GM03348 (cell line): ENCODE results near the gene ADAT2.
"Not testable (repeated sequence)": the region's sequence is repeated elsewhere in the genome, so short reads cannot be mapped to it uniquely, and the experiment has no call there.

Experiments used
- DNase-seq: peaks from one replicate; pipeline ENCODE4 v3.0.0; 2012; ENCODE audit warnings: low spot score

ADAT2 gene

GRCh38 chr6:143450453-143451371, at the start of gene ADAT2, which contains the start of gene PEX3:
TSS of gene ADAT2 (minus strand) at chr6:143450695. CDS start at chr6:143450658, 37 bp downstream.
TSS of gene PEX3 (plus strand) at chr6:143450805. CDS start at chr6:143451043, 238 bp downstream.
- peak; percentile 95 for DNase-seq

GRCh38 chr6:143498428-143498827, 47.9 kb upstream of the ADAT2 start:
- DNase-seq = no peak

DNA sequence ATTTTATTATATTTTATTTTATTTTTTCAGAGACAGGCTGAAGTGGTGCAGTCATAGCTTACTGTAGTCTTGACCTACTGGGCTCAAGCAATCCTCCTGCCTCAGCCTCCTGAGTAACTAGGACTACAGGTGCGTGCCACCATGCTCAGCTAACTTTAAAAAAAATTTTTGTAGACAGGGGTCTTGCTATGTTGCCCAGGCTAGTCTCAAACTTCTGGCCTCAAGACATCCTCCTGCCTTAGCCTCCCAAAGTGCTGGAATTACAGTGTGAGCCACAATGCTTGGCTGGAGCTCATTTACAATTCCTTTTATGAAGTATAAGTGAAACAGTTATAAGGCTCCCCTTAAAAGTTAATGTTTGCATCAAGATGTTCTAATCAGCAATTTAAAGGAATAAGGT, 46.5 kb upstream of the ADAT2 start:
- no peak for DNase-seq

- DNase-seq = no peak
Observed at GRCh38 chr6:143490775-143491174, 40.3 kb upstream of the ADAT2 start.

DNA sequence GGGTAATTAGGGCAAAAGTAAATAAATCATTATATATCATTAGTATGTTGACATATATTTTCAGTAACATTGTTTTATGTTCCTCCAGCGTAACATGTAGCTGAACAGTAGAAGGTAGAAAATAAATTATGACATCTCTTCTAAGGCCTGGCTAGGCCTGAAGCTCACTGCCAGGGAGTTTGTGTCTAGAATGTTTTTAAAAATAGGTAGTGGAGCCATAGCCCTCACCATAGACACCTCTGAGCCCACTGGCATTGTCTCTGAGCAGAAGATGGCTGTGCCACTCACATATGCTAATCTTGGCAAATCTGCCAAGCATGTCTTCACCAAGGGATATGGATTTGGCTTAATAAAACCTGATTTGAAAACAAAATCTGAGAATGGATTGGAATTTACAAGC, 39.7 kb upstream of the ADAT2 start:
- DNase-seq = no peak

DNA sequence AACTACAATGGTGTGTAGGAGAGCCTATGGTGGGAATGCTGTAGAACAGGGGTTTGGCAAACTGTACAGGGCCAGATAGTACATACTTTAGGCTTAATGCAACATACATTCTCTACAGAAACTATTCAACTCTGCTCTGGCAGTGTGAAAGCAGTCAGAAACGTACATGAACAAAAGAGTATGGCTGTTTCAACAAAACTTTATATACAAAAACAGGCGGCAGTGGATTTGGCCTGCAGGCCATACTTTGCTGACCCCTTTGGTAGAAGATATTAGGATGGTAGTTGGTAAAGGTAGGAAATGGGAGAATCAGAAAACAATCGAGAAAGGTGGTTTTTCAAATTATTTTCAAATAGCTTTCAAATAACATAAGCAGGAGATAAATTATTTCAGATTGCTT, 36.3 kb upstream of the ADAT2 start:
- no peak for DNase-seq

DNA sequence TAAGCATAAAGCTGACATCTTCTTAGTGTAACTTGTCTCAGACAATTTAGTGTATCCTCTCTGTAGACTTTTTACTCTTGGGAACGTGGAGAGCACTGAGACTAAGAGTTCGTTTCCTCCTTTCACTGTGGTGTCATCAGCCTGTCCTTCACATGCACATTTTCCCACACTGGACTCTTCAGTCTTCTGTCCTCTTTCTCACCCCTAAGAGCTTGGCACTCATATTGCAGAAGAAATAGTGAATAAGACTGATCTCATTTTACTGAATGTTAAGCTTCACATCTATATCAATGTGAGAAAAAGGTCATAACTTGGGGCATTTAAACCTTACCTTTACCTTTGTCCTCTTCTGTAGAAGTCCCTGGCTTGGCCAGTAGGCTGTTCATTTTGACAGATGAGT, 35.5 kb upstream of the ADAT2 start:
- no peak for DNase-seq

DNA sequence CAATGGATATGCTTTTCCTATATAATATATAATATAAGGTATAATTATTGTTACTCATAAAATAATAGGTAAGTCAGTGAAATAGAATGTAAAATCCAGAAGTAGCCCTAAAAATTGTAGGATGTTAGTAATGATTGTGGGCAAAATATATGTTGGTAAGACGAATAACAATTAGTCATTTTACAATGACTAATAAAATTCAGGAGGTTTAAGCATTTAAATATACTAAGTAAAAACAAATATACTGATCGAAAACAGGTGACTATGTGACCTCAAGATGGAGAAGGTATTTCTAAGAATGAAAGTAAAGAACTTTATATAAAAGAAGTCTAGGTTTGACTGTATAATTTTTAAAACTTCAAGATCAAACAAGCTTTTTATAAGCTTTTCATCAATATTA, 32.1 kb upstream of the ADAT2 start:
- DNase-seq = no peak

DNA sequence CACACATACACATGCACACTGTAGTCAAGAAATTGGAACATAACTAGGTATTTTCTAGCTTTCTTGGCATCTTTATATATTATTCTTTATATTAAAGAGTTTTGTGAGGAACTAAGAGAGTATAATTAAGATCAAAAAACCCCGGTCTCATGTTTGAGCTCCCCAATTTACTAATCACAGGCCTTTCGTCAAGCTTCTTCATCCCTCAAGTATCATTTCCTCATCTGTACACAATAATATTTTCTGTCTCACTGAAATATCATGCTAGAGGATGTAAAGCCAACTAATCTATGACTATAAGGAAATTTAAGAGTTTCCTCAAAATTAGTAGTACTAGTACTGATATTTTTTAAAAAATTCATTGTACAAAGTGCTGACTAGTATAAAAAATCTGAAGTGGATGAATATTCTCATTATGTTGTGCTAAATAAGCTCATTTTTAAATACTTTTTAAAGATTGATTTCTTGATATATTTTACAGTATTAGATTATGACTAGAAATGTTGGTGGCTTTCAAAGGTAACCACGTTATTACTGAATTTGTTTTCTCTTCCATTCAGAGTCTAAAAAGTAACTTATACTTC, 28.1 kb upstream of the ADAT2 start:
- no peak for DNase-seq

GRCh38 chr6:143476545-143476944, 26.1 kb upstream of the ADAT2 start:
- no peak for DNase-seq

DNA sequence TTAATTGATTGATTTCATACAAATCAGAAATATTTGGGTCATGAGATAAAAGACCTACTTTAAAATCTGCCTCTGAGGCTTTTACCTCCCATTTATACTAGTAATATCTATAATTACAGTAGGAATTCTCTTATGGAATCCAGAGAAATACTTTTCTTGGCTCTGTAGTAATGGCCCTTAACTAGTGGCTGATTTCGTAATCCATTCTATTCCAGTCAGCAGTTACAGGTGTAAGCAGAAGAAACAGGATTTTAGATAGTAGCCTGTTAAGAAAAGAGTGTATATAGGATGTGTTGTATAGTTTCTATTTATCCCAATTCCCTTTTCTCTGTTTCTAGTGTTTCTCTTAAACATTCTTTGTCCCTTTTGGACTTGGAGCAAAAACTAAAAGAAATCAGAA, 21.3 kb upstream of the ADAT2 start:
- no peak for DNase-seq

DNA sequence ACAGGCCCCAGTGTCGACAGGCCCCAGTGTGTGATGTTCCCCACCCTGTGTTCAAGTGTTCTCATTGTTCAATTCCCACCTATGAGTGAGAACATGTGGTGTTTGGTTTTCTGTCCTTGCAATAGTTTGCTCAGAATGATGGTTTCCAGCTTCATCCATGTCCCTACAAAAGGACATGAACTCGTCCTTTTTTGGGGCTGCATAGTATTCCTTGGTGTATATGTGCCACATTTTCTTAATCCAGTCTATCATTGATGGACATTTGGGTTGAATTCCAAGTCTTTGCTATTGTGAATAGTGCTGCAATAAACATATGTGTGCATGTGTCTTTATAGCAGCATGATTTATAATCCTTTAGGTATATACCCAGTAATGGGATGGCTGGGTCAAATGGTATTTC, 18.3 kb upstream of the ADAT2 start:
- not testable (repeated sequence) for DNase-seq

- DNase-seq = no peak
Observed at GRCh38 chr6:143468026-143468425, 17.5 kb upstream of the ADAT2 start.

GRCh38 chr6:143465546-143465945, 15.1 kb upstream of the ADAT2 start:
- DNase-seq = no peak

- peak; percentile 30 for DNase-seq
Observed at GRCh38 chr6:143457563-143458359, 7.3 kb upstream of the ADAT2 start.

DNA sequence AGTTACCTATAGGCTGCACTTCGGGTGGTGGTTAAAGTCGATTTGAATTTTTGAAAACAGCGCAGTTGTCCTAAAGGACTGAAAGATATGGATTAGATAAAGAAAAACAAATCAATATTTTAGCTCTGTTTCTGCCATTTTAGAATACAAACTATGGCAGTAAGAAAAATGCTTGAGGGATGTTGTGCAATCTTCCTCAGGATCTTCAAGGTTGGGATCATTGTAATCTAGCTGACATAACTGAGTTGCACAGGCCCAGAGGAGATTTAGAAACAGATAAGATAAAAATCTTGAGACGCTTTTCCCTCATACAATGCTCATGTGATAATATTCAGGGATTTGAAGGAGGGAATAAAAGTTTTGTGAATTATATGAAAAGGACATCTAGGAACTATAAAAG, 1.0 kb upstream of the ADAT2 start:
- DNase-seq = peak; percentile 17

DNA sequence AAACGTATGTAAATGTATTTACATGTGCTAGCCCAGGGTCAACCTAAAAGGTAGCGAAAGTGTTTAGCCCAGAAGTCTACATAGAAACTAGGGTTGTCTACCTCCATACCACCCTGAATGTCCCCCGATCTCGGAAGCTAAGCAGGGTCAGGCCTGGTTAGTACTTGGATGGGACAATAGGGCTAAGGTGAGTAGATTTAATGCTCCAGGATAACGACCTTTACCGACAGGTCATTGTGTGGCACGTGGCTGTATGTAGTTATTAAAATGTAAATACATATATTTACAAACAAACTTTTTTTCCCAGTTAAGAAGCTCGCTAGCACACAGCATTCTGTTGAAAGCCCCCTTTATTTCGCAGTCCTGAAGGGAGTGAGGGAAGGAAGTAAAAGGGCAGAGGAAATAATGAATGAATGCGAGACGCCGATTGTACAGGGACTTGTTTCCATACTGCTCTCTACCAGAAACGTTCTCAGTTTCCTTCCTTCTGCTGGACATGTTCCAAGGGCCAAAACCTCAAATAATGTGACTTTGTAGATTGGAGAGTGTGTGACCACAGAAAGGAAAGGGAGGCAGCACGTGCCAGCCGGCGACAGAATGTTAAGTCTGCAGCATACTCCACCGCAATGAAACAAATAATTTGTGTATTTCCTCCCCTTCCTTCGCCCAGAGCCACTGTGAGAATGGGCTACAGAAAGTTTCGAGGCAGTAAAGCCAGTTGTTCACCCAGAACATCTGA, 612 bp downstream of the ADAT2 start:
- DNase-seq = peak; percentile 11

- DNase-seq = no peak
Observed at GRCh38 chr6:143449082-143449713, 1.3 kb downstream of the ADAT2 start.

DNA sequence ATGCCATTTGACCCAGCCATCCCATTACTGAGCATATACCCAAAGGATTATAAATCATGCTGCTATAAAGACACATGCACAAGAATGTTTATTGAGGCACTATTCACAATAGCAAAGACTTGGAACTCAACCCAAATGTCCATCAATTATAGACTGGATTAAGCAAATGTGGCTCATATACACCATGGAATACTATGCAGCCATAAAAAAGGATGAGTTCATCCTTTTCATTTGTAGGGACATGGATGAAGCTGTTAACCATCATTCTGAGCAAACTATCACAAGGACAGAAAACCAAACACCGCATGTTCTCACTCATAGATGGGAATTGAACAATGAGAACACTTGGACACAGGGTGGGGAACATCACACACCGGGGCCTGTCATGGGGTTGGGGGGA, 2.6 kb downstream of the ADAT2 start:
- DNase-seq = not testable (repeated sequence)

DNA sequence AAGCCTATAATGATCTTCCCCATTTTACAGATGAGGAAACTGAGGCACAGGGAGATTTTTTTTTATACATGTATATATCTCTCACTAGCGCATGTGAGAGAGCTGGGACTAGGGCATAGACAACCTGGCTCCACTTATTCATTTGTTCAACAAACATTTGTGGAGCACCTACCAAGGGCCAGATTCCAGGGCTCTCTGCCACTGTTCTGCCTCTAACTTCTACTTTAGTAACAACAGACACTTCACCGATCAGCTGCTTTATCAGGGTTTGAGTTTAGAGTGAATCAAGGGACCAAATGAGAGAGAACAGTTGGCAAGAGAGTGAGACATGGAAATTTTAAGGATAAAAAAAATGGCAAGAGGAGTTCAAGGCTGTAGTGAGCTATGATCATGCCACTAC, 7.4 kb downstream of the ADAT2 start:
- DNase-seq = no peak
